ENCODE measurements around the gene PKHD1.
"Not testable (repeated sequence)": the region's sequence is repeated elsewhere in the genome, so short reads cannot be mapped to it uniquely, and the experiment has no call there.

Gene PKHD1

DNA sequence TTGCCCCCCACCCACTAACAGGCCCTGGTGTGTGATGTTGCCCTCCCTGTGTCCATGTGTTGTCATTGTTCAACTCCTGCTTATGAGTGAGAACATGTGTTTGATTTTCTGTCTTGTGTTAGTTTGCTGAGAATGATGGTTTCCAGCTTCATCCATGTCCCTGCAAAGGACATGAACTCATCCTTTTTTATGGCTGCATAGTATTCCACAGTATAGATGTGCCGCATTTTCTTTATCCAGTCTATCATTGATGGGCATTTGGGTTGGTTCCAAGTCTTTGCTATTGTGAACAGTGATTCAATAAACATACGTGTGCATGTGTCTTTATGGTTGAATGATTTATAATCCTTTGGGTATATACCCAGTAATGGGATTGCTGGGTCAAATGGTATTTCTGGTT, 169.1 kb downstream of the PKHD1 start:
- DNase-seq = not testable (repeated sequence)

DNA sequence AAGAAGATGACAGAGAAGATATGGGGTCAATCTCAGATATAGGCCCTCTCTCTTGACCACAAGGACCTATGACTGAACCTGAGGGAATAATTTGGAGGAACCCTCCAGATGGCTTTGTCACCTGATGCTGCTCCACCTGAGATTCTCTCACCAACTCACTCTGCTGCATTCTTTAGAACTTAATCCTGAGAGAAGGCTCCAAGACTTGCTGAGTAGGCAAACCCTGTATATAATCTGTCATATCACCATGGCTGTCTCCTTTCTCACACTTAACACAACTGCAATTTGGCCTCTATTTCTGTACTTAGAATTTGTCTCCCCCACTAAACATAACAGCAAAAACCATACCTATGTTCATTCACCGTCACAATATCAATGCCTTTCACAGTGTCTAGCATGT, 172.3 kb downstream of the PKHD1 start:
- no peak for DNase-seq

DNA sequence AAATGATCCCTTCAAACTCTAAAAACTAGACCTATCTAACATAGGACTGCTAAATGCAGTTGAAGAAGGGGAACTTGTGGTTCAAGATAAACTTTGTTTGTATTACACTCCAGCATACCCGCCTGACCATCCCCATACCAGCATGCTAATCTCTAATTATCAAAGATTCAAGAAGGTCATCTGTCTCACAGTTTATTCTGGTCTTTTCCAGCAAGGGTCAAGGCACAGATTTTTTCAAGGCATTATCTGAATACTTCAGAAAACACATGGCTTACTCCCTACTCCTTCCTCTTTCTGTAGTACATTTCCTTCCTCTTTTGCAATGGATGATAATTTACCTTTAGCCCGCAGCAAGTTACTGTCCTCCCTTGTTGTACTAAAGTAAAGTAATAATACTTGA, 174.1 kb downstream of the PKHD1 start:
- no peak for DNase-seq

DNA sequence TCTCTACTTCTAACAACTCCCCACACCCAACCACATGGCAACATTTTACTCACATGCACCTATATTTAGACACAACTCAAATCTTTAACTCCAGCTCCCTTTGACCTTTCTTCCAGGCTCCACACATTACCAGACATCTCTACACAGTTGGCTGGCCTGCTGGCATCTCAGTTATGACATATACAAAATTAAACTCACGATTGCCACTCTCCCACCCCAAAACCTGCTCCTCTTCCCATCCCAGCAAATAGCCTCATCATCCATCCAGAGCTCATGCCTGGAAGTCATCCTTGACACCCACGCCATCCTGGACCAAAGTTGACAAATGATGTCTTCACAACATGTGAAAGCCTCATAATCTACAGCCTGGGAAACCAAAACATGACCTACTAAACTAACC, 176.6 kb downstream of the PKHD1 start:
- no peak for DNase-seq

DNA sequence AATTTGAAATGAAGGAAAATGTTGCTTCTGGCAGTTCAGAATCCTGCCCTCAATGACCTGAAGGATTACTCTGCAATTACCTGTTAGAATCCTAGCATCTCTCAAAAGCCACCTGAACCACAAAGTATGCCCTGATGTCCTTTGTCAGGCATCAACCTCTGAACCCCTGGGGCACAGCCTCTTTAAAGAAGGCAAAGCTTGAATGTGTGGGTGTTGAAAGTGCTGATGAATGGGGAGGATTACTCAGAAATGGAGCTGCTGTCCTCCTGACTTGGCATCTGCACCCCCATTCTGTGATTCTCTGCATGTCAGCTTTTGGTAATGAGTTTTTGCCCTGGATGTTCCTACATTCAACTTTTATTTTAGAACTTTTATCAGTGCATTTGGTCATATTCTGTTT, 179.2 kb downstream of the PKHD1 start:
- no peak for DNase-seq

DNA sequence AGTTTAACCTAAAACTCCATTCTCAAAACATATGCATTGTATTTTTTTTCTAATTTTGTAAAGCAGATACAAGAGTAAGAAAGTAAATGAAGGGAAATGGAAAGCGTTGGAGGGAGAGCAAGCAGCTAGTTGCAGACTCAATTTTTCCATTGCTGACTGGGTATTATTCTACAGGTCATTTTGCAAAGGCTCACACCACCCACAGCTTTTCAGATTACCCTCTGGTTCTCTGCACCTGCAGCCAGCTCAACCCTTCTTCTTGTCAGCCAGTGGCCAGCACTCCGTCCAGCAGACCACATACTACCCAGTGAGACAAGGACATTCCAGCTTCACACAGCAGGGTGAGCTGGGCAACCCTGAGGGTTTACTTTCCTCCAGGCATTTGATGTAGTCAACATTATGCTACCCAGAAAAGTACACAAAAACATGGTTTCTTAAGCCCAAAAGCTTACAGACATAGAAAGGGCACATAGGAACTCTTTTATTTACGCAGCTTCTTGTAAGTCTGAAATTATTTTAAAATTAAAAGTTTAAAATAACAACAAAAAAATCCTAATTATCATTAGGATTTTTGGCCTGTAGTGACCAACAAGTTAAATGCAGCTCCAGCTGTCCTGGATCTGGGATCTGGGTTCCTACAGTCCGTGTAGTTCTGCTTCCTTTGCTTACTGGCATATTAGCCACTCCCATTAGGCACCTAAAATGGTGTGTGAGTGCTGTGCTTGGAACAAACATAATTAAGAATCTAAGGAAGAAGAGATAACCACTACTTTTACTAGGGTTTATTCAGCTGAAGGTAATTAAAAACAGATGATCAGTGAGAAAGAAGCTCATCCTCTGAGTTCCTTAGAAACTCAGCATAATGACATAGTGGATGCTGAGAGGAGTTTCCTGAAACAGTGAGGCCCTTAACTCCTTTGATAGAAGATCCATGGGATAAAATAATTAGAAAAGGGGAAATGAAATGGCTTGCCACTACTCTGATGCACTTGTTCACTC, 185.3 kb downstream of the PKHD1 start:
- no peak for DNase-seq

DNA sequence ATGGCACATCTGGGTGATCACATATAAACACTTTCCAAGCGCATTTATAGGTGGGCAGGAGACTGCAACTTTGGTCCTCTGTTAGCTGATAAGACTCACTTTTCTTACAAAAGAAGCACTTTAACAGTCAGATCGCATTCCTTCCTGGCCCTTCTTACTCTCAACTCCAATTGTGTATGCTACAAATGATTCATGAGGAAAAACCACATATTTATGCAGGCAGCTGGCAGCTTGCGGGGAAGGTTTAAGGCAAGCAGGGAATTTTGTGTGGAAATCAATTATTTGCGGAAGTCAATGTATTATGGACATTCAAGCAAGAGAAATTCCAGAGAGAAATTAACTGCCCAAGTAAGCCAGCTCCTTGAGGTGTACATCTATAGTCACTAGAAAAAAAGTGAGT, 194.0 kb downstream of the PKHD1 start:
- no peak for DNase-seq

DNA sequence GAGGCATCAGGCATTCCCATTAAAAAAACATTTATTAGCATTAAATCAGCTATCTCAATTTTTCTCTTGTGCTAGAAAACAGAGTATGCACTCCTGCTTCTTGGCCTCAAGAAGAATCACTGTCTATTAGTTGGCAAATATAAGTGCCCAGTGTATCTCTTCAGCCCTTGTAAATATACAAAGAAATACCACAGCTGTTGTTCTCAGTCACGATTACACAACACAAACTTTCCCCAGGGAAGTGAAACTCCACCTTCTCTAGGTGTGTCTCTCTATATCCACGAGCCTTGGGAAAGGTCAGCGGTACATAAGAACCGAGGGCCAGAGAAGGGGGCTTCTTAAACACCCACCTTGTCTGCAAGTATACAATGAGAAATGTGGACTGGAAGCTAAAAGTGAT, 194.7 kb downstream of the PKHD1 start:
- no peak for DNase-seq

DNA sequence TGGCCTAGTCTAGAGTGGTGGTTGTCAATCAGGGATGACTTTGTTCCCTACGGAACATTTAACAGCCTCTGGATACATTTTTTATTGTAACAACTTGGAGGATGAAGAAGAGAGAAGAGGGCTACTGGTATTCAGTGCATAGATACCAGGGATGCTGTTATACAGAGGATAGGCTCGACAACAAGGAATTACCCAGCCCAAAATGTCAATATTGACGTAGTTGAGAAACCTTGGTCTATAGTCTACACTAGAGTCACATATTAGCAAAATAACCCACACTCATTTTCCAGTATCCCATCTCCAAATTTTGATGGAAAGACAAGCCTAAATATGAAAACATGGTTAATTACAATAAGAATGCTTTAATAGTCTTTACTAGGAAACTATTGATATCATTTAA, 195.1 kb downstream of the PKHD1 start:
- DNase-seq = no peak

DNA sequence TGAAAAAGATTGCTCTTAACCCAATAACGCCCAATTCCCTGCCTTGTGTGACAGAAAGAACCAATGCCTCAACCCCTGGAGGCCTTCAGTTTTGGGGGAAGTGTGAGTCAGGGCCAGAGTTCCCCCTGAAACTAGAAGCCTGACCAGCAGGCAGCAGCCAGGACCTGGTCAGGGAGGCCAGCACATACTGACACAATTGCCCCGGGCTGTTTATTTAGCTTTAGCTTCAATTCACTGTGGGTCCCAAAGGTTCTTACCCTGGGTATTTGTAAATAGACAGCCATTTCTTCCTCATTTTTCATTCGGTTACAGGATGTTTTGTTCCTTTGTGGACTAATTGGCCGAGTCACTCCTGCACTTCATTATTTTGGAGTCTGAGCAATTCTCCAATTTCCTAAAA, 195.6 kb downstream of the PKHD1 start:
- no peak for DNase-seq

DNA sequence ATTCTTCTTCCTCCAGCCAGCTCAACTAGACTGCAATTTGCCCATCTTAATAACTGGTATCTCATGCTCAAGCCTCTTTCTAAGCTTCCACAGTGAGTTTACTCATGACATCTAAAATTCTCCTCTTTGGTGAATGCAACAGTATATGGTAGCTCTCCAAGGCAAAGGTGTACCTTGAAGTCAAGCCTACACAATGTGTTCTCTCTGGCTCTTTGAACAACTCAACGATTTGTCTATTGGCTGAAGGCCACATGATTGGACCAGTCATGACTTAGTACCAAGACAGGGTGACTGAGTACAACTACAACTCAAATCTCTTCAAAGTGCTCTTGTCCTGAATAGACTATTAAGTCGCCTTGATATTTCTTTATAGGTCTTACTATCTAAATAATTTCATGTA, 199.6 kb downstream of the PKHD1 start:
- no peak for DNase-seq

DNA sequence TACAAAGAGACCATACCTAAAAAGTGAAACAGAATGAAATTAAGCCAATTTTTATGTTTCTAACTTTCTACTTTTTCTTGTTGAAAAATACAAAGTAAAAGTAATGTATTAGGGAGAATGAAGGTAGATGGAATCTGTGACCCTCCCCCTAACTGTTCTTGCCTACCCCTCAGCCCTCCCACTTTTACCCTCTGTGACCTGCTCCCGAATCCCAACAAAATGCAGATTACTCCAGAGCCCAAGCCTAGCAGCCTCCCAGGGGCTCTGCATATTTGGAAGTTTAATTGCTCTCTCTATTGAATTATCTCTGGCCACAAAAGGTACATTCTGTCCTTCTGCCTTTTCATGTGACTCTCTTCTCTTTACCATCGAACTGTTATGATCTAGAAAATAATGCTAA, 201.5 kb downstream of the PKHD1 start:
- DNase-seq = no peak

DNA sequence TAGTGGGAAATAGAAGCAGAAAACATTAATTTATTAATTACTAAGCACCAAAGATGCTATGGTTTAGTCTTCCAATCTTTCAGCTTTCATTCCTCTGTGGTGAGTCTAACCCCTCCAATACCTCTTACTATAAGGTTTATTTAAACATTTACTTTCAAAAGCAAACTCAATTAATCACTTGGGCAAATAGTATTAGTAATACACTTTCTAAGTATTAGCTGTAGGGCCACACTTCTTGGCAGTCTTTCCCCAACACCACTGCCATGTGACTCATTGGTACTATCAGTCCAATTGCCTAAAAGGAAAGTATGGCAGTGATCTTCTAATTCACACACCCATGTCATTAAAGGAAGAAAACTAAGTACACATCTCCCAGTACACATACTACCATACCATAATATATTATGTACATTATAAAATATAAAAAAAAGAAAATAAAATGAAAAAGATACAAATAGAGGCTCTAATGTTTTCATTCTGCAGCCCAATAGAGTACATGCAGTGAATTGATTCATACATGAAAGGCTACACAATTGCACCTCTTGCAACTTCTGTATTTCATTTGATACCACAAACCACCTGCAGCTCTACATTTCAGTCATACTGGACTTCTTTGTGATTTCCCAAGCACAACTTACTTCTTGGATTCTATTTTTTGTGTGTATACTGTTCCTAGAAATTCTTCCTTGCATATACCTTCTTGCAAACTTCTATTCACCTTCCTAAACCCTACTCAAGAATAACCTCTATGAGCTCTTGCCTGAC, 218.6 kb downstream of the PKHD1 start:
- no peak for DNase-seq

DNA sequence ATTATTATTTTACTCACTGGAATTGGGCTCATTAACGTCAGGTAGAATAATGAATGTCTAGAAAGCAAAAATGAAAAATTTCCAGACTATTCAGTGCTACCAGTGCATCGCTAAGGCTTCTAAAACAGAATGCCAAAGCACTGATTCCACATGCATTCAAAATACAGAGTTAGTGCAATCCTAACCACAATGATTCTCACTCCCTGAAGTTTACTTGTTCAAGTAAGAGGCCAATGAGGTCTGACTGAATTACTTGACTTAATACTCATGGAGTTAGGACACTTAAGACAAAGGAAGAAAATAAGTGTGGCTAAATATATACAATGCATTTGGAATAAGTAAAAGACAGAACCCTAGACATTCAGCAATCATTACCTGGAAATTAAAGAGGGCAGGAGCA, 220.5 kb downstream of the PKHD1 start:
- DNase-seq = no peak

DNA sequence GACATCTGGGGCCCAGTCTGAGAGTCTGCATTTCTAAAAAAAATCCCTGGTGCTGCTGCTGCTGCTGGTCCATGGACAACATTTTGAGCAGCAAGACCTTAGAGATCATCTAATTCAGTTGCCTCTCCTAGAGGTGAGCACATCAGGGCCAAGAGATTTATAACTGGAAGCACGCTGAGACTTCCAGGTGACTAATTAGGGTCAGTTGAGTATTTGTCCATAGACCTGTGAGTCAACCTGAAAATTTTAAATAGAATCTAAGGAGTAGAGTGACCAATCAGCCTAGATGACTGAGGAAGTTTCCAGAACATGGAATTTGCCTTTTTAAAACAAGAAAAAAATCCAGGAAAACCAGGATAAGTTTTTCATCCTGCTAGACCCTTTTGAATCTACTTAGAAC, 221.4 kb downstream of the PKHD1 start:
- no peak for DNase-seq

DNA sequence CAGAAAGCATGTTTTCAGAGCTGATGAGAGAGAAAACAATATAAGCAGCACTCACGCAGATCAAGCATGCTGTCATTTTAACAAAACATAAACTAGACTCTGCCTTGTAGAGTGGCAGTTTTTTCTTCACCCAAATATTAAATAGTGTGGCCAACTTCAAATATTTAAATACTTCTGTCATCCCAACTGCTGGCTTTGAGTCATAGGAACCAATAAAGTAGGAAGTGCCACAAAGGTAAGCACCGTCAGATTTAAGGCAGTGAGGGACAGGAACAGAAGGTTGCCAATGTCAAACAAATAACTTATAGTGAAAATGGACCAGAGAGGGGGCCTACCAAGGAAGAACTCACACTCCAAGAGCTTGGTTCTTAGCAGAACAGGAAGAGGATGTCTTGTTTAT, 222.2 kb downstream of the PKHD1 start:
- DNase-seq = no peak

DNA sequence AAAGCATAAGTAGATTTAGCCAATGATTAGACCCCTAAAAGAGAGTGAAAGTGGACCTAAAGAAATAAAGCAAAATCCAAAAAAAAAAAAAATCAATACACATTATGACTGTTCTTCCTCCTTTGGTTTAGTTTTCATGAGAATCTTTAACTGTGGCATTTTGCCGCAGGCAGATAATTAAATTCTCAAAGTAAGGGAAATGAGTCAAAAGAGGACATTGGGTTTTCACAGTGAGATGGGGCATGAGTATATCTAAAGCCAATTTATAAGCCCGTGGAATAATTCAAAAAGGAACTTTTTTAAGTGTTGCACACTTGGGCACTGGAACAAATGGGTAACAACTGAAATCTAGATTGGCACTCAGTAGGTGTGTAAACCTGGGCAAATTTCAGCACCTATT, 230.3 kb downstream of the PKHD1 start:
- no peak for DNase-seq

DNA sequence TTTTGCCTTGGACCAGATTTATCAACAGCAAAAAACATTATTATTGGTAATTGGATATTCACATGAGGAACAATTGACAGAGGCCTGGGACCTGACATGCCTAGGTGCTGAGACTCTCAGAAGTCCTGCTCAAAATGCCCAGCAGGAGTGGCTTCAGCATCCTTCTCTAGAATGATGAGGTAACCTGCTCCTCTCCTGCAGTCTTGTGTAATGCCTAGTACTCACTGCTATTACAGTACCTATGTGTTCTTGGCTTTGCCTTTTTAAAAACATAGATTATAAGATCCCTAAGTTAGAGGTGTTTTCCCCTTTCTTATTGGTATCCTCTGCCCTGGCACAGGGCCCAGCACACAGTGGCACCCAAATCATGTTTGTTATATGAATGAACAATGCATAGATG, 230.9 kb downstream of the PKHD1 start:
- no peak for DNase-seq

DNA sequence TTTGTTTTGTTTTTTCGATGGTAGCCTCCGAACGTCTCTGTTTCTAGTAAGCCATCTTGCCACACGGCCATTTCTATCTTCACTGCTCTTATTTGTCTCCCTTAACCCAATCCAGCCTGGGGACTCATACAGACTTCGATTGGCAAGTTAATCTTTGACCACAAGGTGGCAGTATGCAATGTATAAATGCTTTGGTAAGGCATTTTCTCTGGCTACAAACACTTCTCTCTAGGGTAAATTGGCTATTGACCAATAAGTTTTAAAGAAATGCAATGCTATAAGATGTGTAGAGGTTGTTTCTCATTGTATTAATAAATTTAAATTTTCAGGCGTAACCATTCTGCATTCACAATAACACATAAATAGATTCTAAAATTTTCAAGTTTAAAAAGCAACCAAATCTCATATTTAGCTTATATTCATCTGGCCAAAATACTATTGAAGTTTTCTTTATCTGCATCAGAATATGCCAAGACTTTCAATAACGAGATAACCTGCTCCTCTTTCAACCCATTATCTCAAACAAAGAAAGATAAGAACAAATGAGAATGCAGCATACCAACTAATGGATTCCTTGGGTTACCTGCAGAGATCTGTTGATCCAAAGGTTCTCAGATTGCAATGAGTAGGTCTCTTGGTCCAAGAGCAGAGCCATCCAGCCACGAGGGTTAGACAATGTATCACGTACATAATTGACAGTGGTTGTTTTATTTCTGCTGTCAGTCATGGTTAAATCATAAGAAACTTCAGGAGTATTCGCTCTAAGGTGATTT, 231.9 kb downstream of the PKHD1 start:
- peak; percentile 96 for DNase-seq

DNA sequence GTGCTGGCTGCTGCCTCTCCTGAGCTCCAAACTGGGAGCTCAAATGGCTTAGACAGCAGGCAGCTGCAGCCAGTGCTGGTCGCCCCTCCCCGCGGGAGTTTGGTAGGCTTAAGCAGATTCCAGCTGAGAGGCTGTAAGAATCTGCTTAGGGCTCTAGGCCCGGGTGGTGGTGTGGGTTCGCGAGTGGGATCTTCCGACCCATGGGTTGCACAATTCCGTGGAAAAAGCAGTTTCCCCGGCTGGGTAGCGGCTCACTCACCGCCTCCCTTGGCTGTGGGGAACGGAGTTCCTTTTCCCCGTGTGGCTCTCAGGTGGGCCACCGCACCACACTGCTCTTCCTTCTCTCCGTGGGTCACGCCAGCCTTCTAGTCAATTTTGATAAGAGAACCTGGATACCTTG, 232.5 kb downstream of the PKHD1 start:
- DNase-seq = peak; percentile 89

DNA sequence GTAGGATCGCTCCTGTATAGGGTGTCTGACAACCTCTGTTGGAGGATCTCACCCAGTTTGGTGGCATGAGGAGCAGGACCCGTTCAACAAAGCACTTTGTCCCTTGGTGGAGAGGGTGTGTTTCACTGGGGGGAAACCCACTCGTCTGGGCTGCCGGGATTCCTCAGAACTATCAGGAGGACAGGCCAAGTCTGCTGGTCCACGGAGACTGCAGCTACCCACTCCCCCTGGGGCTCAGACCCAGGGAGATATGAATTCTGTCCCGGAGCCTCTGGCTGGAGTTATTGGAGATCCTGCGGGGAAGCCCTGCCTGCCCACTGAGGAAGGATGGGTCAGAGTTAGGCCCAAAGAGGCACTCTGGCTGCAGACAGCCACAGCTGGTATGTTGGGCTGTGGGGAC, 233.1 kb downstream of the PKHD1 start:
- DNase-seq = no peak

DNA sequence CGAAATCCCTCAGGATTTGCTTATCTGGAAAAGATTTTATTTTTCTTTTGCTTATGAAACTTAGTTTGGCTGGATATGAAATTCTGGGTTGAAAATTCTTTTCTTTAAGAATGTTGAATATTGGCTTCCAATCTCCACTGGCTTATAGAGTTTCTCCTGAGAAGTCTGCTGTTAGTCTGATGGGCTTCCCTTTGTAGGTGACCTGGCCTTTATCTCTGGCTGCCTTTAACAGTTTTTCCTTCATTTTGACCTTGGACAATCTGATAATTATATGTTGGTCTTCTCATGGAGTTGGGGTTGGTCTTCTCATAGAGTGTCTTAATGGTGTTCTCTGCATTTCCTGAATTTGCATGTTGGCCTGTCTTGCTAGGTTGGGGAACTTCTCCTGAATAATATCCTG, 234.3 kb downstream of the PKHD1 start:
- not testable (repeated sequence) for DNase-seq

DNA sequence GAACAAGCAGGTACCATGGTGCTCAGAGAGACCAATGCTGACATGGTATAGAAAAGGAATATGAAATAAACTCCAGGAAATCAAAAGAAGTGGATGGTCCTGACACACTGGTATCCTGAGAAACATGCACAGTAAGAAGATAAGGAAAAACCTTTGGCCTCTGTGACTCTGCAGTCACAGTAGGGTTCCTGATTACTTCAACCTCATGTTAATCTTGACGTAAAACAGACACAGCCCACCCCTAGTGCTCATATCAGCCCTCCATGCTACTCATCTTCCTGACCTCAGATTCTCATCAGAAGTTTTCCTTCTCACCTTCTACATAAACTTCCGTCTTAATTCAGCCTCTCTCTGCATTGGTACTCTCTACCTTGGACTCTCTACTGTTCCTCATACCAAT, 240.9 kb downstream of the PKHD1 start:
- no peak for DNase-seq

Measured in NCI-H82 (cell line).